ENCODE measurements around the gene GDF2.

- TF ChIP-seq POLR2A (IDR thresholded peaks at IDR 0.05): no peak
- TF ChIP-seq CTCF (IDR thresholded peaks at IDR 0.05): no peak
These were observed 43.0 kb upstream of the GDF2 start for GRCh38 chr10:47279276-47279675.

All from esophagus squamous epithelium (tissue), 4 donors.